ENCODE results near the gene PRKG1.

Gene PRKG1

GRCh38 chr10:51291961-51292360 lies 217.7 kb downstream of the PRKG1 start:
- no peak for FAIRE-seq
- DNase-seq (ENCODE audit: insufficient read length): no peak
- TF ChIP-seq POLR2A (IDR thresholded peaks at IDR 0.05; ENCODE audit: low read depth, low read length) (no peak), POLR2AphosphoS5 (IDR thresholded peaks at IDR 0.05; ENCODE audit: low read depth, low read length) (no peak), TAF1 (IDR thresholded peaks at IDR 0.05; ENCODE audit: borderline replicate concordance, low read depth, low read length) (no peak)

GRCh38 chr10:51297438-51297837 lies 223.2 kb downstream of the PRKG1 start:
- DNase-seq (ENCODE audit: insufficient read length): no peak
- TF ChIP-seq POLR2AphosphoS5 (IDR thresholded peaks at IDR 0.05; ENCODE audit: low read depth, low read length): no peak
- TF ChIP-seq TAF1 (IDR thresholded peaks at IDR 0.05; ENCODE audit: borderline replicate concordance, low read depth, low read length): no peak
- no peak for TF ChIP-seq POLR2A (IDR thresholded peaks at IDR 0.05; ENCODE audit: low read depth, low read length)
- no peak for FAIRE-seq

DNA sequence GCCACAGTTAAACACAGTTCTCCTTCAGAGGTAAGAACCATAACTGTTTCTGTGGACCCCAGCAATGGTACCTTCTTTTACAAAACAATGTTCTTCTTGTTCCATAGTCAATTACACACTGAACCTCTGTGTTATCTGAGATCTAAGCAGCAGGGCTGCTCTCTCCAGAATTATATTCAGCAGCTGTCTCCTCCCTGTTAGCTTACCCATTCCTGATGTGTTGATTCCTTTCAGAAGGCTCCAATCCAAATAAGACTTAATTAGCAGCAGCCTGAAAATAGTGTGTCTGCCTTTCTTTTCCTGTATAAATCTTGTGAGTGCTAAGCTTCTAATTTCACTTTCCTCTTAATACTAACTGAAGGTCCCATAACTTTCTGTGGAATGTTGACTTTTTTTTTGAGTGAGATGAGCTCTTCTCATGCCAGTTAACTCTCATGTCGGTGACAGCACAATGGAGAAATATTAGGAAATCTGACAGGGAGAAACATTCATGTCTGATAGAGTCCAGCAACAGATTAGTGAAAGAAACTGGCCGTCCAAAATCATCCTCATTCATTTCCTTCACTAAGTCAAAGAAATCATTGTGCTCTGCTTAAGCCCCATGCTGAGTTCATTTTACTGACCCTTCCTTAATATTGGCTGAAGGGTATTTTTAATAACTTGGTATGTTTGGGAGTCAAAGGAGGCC lies 226.5 kb downstream of the PRKG1 start:
- no peak for FAIRE-seq
- TF ChIP-seq POLR2A (IDR thresholded peaks at IDR 0.05; ENCODE audit: low read depth, low read length): no peak
- no peak for TF ChIP-seq TAF1 (IDR thresholded peaks at IDR 0.05; ENCODE audit: borderline replicate concordance, low read depth, low read length)
- TF ChIP-seq POLR2AphosphoS5 (IDR thresholded peaks at IDR 0.05; ENCODE audit: low read depth, low read length): no peak

GRCh38 chr10:51301644-51302043 lies 227.4 kb downstream of the PRKG1 start:
- TF ChIP-seq POLR2AphosphoS5 (IDR thresholded peaks at IDR 0.05; ENCODE audit: low read depth, low read length): no peak
- no peak for TF ChIP-seq TAF1 (IDR thresholded peaks at IDR 0.05; ENCODE audit: borderline replicate concordance, low read depth, low read length)
- TF ChIP-seq POLR2A (IDR thresholded peaks at IDR 0.05; ENCODE audit: low read depth, low read length): no peak
- DNase-seq (ENCODE audit: insufficient read length) (no peak), FAIRE-seq (no peak)

More for the DNA sequence above, 226.5 kb downstream of the PRKG1 start:
- no peak for DNase-seq (ENCODE audit: insufficient read length)

DNA sequence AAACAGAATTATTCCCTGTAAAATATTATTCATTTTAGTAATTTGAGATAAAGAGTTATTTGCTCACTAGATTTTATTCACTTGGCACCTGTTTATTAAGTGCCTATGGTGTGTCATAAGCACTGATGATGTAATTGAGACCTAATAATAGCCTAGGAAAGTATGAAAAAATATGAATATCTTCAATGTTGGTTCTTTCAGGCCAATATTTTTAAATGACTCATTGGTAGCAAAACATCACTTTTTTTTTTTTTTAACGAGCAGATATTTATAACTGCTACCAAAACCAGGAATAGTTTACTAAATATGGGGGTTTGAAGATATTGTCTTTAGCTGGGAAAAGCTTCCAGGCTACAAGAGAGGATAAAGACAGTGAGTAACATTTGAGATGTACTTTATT lies 228.0 kb downstream of the PRKG1 start:
- FAIRE-seq: no peak
- TF ChIP-seq TAF1 (IDR thresholded peaks at IDR 0.05; ENCODE audit: borderline replicate concordance, low read depth, low read length): no peak

DNA sequence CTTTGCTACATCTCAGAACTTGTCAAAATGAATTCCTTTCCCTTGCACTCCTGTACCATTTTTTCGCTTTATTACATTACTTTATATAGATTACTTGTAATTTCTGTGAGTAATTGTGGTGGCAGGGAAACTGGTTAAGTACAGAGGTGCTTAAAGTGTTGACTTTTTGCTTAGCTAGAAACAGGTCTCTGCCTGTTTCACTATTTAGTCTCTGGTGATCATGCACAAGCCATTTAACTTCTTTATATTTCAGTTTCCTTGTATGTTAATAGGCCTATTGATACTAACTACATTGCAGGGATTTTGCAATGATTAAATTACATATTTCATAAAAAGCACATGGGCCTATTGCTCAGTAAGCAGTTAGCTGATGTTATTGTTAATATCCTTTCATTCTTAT lies 233.8 kb downstream of the PRKG1 start:
- FAIRE-seq (no peak), DNase-seq (ENCODE audit: insufficient read length) (no peak)
- TF ChIP-seq POLR2AphosphoS5 (IDR thresholded peaks at IDR 0.05; ENCODE audit: low read depth, low read length) (no peak), POLR2A (IDR thresholded peaks at IDR 0.05; ENCODE audit: low read depth, low read length) (no peak), TAF1 (IDR thresholded peaks at IDR 0.05; ENCODE audit: borderline replicate concordance, low read depth, low read length) (no peak)

More for the DNA sequence above, 228.0 kb downstream of the PRKG1 start:
- DNase-seq (ENCODE audit: insufficient read length): no peak

DNA sequence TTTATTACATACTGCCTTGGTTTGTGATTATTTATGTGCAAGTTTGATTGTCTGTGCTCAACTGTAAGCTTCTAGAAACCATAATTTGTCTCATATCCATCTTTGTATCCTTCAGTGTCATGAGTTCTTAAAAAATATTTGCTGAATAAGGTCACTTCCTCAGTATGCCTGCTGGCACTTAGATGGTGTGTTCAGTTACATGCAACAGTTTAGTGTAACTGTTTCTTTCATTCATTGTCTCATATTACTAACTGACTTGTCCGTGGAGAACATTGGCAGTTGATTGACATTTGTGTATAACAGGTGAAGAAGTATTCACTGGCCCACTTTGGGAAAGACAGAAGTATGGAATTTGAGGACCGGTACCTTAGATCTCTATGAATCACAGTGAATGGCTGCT lies 236.9 kb downstream of the PRKG1 start:
- FAIRE-seq (no peak), DNase-seq (ENCODE audit: insufficient read length) (no peak)
- no peak for TF ChIP-seq POLR2A (IDR thresholded peaks at IDR 0.05; ENCODE audit: low read depth, low read length)
- TF ChIP-seq POLR2AphosphoS5 (IDR thresholded peaks at IDR 0.05; ENCODE audit: low read depth, low read length): no peak
- TF ChIP-seq TAF1 (IDR thresholded peaks at IDR 0.05; ENCODE audit: borderline replicate concordance, low read depth, low read length): no peak

- TF ChIP-seq TAF1 (IDR thresholded peaks at IDR 0.05; ENCODE audit: borderline replicate concordance, low read depth, low read length) (no peak), POLR2AphosphoS5 (IDR thresholded peaks at IDR 0.05; ENCODE audit: low read depth, low read length) (no peak), POLR2A (IDR thresholded peaks at IDR 0.05; ENCODE audit: low read depth, low read length) (no peak)
- no peak for DNase-seq (ENCODE audit: insufficient read length)
- no peak for FAIRE-seq
These were observed 238.5 kb downstream of the PRKG1 start for GRCh38 chr10:51312817-51313216.

DNA sequence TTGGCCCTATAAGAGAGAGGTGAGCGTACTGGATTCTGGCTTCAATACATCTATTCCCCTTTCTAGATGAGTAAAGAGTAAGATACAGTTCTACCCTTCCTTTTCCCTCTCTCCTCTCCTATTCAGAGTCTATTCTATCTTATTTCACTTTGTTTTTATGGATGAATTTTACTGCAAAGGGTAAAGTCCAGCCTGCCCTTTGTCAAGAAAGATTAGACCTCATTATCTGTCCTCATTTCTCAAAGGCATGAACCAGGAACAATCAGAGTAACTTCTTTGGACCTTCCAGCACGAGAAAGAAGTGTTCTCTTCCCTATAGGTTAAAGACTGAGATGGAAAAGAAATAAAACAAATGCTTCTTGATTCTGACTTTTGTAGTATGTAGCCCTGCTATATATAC lies 239.0 kb downstream of the PRKG1 start:
- no peak for DNase-seq (ENCODE audit: insufficient read length)
- TF ChIP-seq POLR2A (IDR thresholded peaks at IDR 0.05; ENCODE audit: low read depth, low read length): no peak
- no peak for TF ChIP-seq TAF1 (IDR thresholded peaks at IDR 0.05; ENCODE audit: borderline replicate concordance, low read depth, low read length)
- TF ChIP-seq POLR2AphosphoS5 (IDR thresholded peaks at IDR 0.05; ENCODE audit: low read depth, low read length): no peak
- no peak for FAIRE-seq

DNA sequence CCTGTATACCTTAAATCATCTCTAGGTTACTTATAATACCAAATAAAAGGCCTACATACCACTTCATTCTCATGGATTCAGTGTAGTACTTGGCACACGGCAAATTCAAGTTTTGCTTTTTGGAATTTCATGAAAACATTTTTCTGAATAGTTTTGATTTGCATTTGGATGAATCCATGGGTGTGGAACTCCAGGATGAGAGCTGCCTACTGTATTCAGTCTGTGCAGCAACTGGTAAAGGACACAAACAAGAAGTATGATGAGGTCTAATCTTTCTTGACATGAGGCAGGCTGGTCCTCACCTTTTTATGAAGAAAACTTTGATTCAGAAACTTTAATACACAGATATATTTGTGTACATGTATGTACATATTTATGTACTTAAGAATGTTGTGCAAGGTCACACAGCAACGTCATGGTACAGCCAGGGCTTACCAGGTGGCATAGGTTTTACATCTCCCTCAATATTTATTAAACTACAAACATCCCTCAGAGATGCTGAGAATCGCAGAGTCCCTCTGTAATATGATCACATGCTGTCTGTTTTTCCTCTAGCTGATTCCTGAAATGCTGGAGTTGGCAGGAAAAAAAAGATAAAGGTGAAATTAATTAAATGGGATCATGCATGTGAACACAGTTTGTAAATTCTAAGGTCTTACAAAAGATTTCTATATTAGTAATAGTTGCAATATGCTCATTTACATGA lies 239.6 kb downstream of the PRKG1 start:
- TF ChIP-seq TAF1 (IDR thresholded peaks at IDR 0.05; ENCODE audit: borderline replicate concordance, low read depth, low read length) (no peak), POLR2A (IDR thresholded peaks at IDR 0.05; ENCODE audit: low read depth, low read length) (no peak), POLR2AphosphoS5 (IDR thresholded peaks at IDR 0.05; ENCODE audit: low read depth, low read length) (no peak)
- DNase-seq (ENCODE audit: insufficient read length): no peak
- no peak for FAIRE-seq

GRCh38 chr10:51314481-51314880 lies 240.2 kb downstream of the PRKG1 start:
- DNase-seq (ENCODE audit: insufficient read length) (no peak), FAIRE-seq (no peak)
- TF ChIP-seq TAF1 (IDR thresholded peaks at IDR 0.05; ENCODE audit: borderline replicate concordance, low read depth, low read length): no peak
- no peak for TF ChIP-seq POLR2A (IDR thresholded peaks at IDR 0.05; ENCODE audit: low read depth, low read length)
- TF ChIP-seq POLR2AphosphoS5 (IDR thresholded peaks at IDR 0.05; ENCODE audit: low read depth, low read length): no peak
